Skeletal muscle satellite cell (primary cell): ENCODE results near the gene TJAP1.

Experiments used
- H3K27me3 ChIP-seq: 2 replicates; pipeline ENCODE4 v1.7.0; 2013; ENCODE audit warnings: low read length; ENCODE audit not compliant: control insufficient read depth, insufficient read depth
- H3K36me3 ChIP-seq: 2 replicates; pipeline ENCODE4 v1.7.0; 2013; ENCODE audit warnings: mild to moderate bottlenecking, control low read depth, low read length; ENCODE audit not compliant: insufficient read depth
- H3K4me1 ChIP-seq: 2 replicates; pipeline ENCODE4 v1.7.0; 2013; ENCODE audit warnings: low read length; ENCODE audit not compliant: control insufficient read depth, insufficient read depth
- H3K4me2 ChIP-seq: 2 replicates; pipeline ENCODE4 v1.7.0; 2013; ENCODE audit warnings: mild to moderate bottlenecking, low read length
- H3K4me3 ChIP-seq: 2 replicates; pipeline ENCODE4 v1.7.0; 2013; ENCODE audit warnings: low read length
- H3K9ac ChIP-seq: 2 replicates; pipeline ENCODE4 v1.7.0; 2013; ENCODE audit warnings: mild to moderate bottlenecking, low read depth, low read length, moderate library complexity
- H3K9me3 ChIP-seq: replicated peaks from 2 replicates; pipeline ENCODE4 v1.7.0; 2013; ENCODE audit warnings: mild to moderate bottlenecking, control low read depth, low read length

TJAP1 gene

GRCh38 chr6:43467752-43468151 lies 9.6 kb upstream of the TJAP1 start:
- no peaks in the 10 kb centered on the region for H3K4me1 ChIP-seq

GRCh38 chr6:43468240-43468639 lies 9.1 kb upstream of the TJAP1 start:
- peaks cover 7% of the 10 kb centered on the region for H3K27me3 ChIP-seq
- no peak overlapping the region for H3K9ac ChIP-seq
- H3K36me3 ChIP-seq: no peaks in the 10 kb centered on the region
- H3K9me3 ChIP-seq: no peaks in the 10 kb centered on the region
- no peak overlapping the region for H3K4me3 ChIP-seq
- H3K4me1 ChIP-seq: no peaks in the 10 kb centered on the region
- H3K4me2 ChIP-seq: no peak overlapping the region

More at GRCh38 chr6:43467752-43468151, 9.6 kb upstream of the TJAP1 start:
- peaks cover 8% of the 10 kb centered on the region for H3K27me3 ChIP-seq
- H3K9ac ChIP-seq: no peak overlapping the region
- H3K4me3 ChIP-seq: no peak overlapping the region
- H3K4me2 ChIP-seq: no peak overlapping the region
- H3K36me3 ChIP-seq: no peaks in the 10 kb centered on the region
- H3K9me3 ChIP-seq: no peaks in the 10 kb centered on the region

GRCh38 chr6:43468748-43469681 lies 8.4 kb upstream of the TJAP1 start:
- no peaks in the 10 kb centered on the region for H3K36me3 ChIP-seq
- H3K27me3 ChIP-seq: peaks cover 7% of the 10 kb centered on the region
- no peak overlapping the region for H3K9ac ChIP-seq
- no peak overlapping the region for H3K4me3 ChIP-seq
- H3K4me1 ChIP-seq: no peaks in the 10 kb centered on the region
- H3K4me2 ChIP-seq: no peak overlapping the region
- no peaks in the 10 kb centered on the region for H3K9me3 ChIP-seq

- no peaks in the 10 kb centered on the region for H3K9me3 ChIP-seq
- no peak overlapping the region for H3K4me2 ChIP-seq
- H3K9ac ChIP-seq: no peak overlapping the region
- H3K27me3 ChIP-seq: peaks cover 7% of the 10 kb centered on the region
- H3K36me3 ChIP-seq: no peaks in the 10 kb centered on the region
- no peak overlapping the region for H3K4me3 ChIP-seq
- H3K4me1 ChIP-seq: no peaks in the 10 kb centered on the region
These were observed 7.4 kb upstream of the TJAP1 start for GRCh38 chr6:43469947-43470346.

GRCh38 chr6:43471399-43471798 lies 6.0 kb upstream of the TJAP1 start:
- Histone ChIP-seq H3K9me3 (no peaks in the 10 kb centered on the region), H3K4me2 (no peak overlapping the region), H3K4me3 (no peak overlapping the region), H3K36me3 (no peaks in the 10 kb centered on the region), H3K27me3 (peaks cover 7% of the 10 kb centered on the region), H3K9ac (no peak overlapping the region), H3K4me1 (no peaks in the 10 kb centered on the region)

- H3K9me3 ChIP-seq: no peaks in the 10 kb centered on the region
- H3K4me3 ChIP-seq: no peak overlapping the region
- peaks cover 4% of the 10 kb centered on the region for H3K27me3 ChIP-seq
- no peak overlapping the region for H3K9ac ChIP-seq
- H3K4me1 ChIP-seq: no peaks in the 10 kb centered on the region
- no peak overlapping the region for H3K4me2 ChIP-seq
- no peaks in the 10 kb centered on the region for H3K36me3 ChIP-seq
These were observed 4.9 kb upstream of the TJAP1 start for GRCh38 chr6:43472515-43472914.

- peaks cover 4% of the 10 kb centered on the region for H3K27me3 ChIP-seq
- H3K4me1 ChIP-seq: peaks cover 10% of the 10 kb centered on the region
- no peak overlapping the region for H3K9ac ChIP-seq
- H3K4me2 ChIP-seq: no peak overlapping the region
- H3K4me3 ChIP-seq: no peak overlapping the region
- H3K9me3 ChIP-seq: no peaks in the 10 kb centered on the region
- H3K36me3 ChIP-seq: no peaks in the 10 kb centered on the region
These were observed 1.9 kb upstream of the TJAP1 start for GRCh38 chr6:43475516-43475915.

- H3K4me2 ChIP-seq: peak overlapping the region; percentile 99
- H3K36me3 ChIP-seq: no peaks in the 10 kb centered on the region
- peak overlapping the region; percentile 86 for H3K4me3 ChIP-seq
- no peaks in the 10 kb centered on the region for H3K9me3 ChIP-seq
- H3K27me3 ChIP-seq: no peaks in the 10 kb centered on the region
- H3K4me1 ChIP-seq: peaks cover 10% of the 10 kb centered on the region
- peak overlapping the region; percentile 88 for H3K9ac ChIP-seq
These were observed 624 bp upstream of the TJAP1 start for GRCh38 chr6:43476746-43477145.

- Histone ChIP-seq H3K4me1 (peaks cover 10% of the 10 kb centered on the region), H3K36me3 (no peaks in the 10 kb centered on the region), H3K4me2 (peak overlapping the region; percentile 99), H3K27me3 (no peaks in the 10 kb centered on the region), H3K9ac (peak overlapping the region; percentile 88), H3K9me3 (no peaks in the 10 kb centered on the region), H3K4me3 (peak overlapping the region; percentile 86)
These were observed 620 bp downstream of the TJAP1 start for GRCh38 chr6:43478008-43478372.

GRCh38 chr6:43481075-43481474 lies 3.7 kb downstream of the TJAP1 start:
- Histone ChIP-seq H3K4me2 (no peak overlapping the region), H3K9ac (no peak overlapping the region), H3K4me1 (peaks cover 10% of the 10 kb centered on the region), H3K36me3 (peaks cover 6% of the 10 kb centered on the region), H3K9me3 (no peaks in the 10 kb centered on the region), H3K4me3 (no peak overlapping the region), H3K27me3 (no peaks in the 10 kb centered on the region)

- Histone ChIP-seq H3K9me3 (no peaks in the 10 kb centered on the region), H3K9ac (no peak overlapping the region), H3K4me1 (peaks cover 10% of the 10 kb centered on the region), H3K27me3 (no peaks in the 10 kb centered on the region), H3K4me2 (no peak overlapping the region), H3K4me3 (no peak overlapping the region), H3K36me3 (peaks cover 6% of the 10 kb centered on the region)
These were observed 4.3 kb downstream of the TJAP1 start for GRCh38 chr6:43481591-43482236.
